Activated CD8-positive, alpha-beta memory T cell treated with anti-CD3 and anti-CD28 coated beads for 48 hours (primary cell): ENCODE data around the gene ARRB2.
"Not testable (repeated sequence)": the region's sequence is repeated elsewhere in the genome, so short reads cannot be mapped to it uniquely, and the experiment has no call there.

Experiments used
- DNase-seq, 3 experiments: peaks; one replicate each; pipeline ENCODE4 v3.0.0-alpha.2; 2020; ENCODE audit warnings: low read depth in 2 of 3, low spot score in 2 of 3

The ARRB2 gene

GRCh38 chr17:4699401-4700056, 10.9 kb upstream of the ARRB2 start:
- not testable (repeated sequence) for DNase-seq

- no peak for DNase-seq
Observed at GRCh38 chr17:4701116-4701515, 9.3 kb upstream of the ARRB2 start.

- DNase-seq = no peak
Observed at GRCh38 chr17:4703330-4703691, 7.1 kb upstream of the ARRB2 start.

GRCh38 chr17:4704574-4704907, 5.9 kb upstream of the ARRB2 start:
- DNase-seq = not testable (repeated sequence)

- DNase-seq = no peak
Observed at GRCh38 chr17:4704991-4705390, 5.4 kb upstream of the ARRB2 start.

- DNase-seq = no peak
Observed at GRCh38 chr17:4706121-4706520, 4.3 kb upstream of the ARRB2 start.

- no peak for DNase-seq
Observed at GRCh38 chr17:4708436-4708835, 2.0 kb upstream of the ARRB2 start.

GRCh38 chr17:4710693-4711634, 532 bp downstream of the ARRB2 start:
- DNase-seq = no peak

- DNase-seq = no peak
Observed at GRCh38 chr17:4711661-4712181, 1.3 kb downstream of the ARRB2 start.

GRCh38 chr17:4712526-4712925, 2.1 kb downstream of the ARRB2 start:
- no peak for DNase-seq

- not testable (repeated sequence) for DNase-seq
Observed at GRCh38 chr17:4714340-4715062, 4.1 kb downstream of the ARRB2 start.

GRCh38 chr17:4715063-4715744, 4.8 kb downstream of the ARRB2 start:
- DNase-seq = no peak

GRCh38 chr17:4716081-4716480, 5.6 kb downstream of the ARRB2 start:
- no peak for DNase-seq

- DNase-seq = no peak
Observed at GRCh38 chr17:4717791-4718190, 7.4 kb downstream of the ARRB2 start.

GRCh38 chr17:4718276-4718675, 7.8 kb downstream of the ARRB2 start:
- no peak for DNase-seq

- no peak for DNase-seq
Observed at GRCh38 chr17:4719146-4719545, 8.7 kb downstream of the ARRB2 start.

- no peak for DNase-seq
Observed at GRCh38 chr17:4719684-4720221, 9.3 kb downstream of the ARRB2 start.

- DNase-seq = no peak
Observed at GRCh38 chr17:4720787-4721186, 10.4 kb downstream of the ARRB2 start.

GRCh38 chr17:4721203-4722135, 11.0 kb downstream of the ARRB2 start:
- DNase-seq = no peak
